HG02840 (cell line): ENCODE data around the gene CDT1.

Source experiments
- ATAC-seq: cut with Tn5 transposase; IDR thresholded peaks from one replicate; pipeline ENCODE4 v1.9.1; 2021; ENCODE audit warnings: mild to moderate bottlenecking, moderate library complexity, moderate number of reproducible peaks; ENCODE audit not compliant: unreplicated experiment, low FRiP score

Gene CDT1

DNA sequence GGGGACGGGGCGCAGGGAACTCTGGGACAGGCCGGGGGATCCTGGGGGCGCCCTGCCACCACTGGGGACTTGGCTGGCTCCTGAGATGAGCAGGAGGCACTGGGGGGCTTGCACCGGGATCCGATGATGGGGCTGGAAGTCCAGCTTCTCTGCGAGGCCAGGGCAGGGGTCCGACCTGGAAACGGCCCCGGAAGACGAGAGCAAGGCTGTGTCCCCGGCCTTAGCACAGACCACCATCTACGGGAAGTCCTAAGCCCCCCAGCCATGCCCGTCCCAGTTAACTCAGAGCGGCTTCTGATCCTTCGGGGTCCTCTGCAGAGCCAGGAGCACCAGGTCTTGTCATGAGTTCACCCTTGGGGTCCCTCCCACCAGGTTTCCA, 573 bp downstream of the CDT1 start:
- ATAC-seq = no peak

DNA sequence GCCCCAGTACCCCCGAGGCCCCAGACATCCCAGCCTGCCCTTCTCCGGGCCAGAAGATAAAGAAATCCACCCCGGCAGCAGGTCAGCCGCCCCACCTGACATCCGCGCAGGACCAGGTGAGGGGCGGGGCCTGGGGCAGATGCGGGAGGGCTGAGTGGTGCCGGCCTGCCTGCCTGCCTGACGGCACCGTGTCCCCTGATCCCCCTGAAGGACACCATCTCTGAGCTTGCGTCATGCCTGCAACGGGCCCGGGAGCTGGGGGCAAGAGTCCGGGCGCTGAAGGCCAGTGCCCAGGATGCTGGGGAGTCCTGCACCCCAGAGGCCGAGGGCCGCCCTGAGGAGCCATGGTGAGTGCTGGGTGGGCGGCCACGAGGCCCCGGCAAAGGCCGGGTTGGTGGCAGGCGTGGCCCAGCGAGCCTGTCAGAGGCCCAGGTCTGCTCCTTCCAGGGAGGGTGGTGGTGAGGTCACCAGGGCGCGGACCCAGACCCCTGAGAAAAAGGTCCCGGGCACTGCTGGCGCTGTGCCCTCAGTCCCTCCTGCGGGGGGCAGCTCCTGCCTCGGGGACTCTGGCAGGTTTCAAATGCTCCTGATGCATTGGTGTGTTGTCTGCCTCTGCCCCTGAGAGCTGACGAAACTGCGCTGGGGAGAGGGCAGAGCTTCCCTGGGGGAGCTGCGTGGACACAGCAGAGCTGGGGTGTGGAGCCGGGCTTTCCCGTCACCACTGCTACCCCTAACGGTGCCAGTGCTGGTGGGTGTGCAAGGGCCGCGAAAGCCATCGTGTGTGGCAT, 1.2 kb downstream of the CDT1 start:
- no peak for ATAC-seq

DNA sequence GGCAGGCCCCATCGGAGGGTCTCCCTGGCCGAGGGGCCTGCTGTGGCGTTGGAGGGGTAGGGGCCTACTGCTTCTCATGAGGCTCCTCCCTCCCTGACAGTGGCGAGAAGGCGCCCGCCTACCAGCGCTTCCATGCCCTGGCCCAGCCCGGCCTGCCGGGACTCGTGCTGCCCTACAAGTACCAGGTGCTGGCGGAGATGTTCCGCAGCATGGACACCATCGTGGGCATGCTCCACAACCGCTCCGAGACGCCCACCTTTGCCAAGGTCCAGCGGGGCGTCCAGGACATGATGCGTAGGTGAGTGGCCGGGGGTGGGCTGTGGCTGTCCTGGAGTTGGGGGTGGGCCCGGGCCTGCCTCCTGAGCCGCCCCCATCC, 1.7 kb downstream of the CDT1 start:
- no peak for ATAC-seq

DNA sequence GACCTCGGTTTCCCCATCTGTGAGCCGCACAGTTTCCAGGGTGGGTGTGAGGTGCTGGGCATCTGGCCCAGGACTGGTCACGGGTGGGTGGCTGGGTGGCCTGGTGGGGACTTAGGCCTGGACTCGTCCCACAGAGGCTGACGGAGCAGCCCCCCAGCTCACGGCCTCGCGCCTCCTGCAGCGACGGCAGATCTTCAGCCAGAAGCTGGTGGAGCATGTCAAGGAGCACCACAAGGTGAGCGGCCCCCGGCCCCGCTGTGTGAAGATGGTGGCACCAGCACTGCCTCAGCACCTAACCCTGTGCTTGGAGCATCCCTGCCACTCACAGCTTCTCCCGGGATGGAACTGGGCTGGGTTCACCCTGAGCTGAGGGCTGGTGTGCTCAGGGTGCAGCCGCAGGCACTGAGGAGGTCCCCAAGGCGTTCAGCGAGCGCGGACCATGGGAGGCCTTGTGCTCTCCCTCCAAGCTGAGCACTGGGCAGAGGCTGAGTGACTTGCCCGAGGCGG, 2.4 kb downstream of the CDT1 start:
- no peak for ATAC-seq

DNA sequence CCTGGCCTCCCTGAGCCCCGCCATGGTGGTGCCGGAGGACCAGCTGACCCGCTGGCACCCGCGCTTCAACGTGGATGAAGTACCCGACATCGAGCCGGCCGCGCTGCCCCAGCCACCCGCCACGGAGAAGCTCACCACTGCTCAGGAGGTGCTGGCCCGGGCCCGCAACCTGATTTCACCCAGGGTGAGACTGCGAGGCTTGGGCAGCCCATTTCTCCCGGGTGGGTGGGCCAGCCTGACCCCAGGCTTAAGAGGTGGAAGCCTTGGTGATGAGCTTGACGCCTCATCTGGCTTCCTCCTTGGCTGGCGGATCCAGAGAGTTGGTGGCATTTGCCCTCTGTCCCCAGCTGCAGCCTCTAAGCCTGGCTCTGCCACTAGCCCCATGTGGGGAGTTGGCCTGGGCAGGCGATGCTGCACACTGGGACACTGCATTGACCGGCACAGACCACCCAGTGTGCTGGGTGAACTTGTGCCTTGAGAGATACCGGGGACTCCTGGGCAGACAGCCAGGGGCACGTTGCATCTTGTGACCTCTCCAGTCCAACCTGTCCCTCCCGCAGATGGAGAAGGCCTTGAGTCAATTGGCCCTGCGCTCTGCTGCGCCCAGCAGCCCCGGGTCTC, 3.0 kb downstream of the CDT1 start:
- no peak for ATAC-seq

DNA sequence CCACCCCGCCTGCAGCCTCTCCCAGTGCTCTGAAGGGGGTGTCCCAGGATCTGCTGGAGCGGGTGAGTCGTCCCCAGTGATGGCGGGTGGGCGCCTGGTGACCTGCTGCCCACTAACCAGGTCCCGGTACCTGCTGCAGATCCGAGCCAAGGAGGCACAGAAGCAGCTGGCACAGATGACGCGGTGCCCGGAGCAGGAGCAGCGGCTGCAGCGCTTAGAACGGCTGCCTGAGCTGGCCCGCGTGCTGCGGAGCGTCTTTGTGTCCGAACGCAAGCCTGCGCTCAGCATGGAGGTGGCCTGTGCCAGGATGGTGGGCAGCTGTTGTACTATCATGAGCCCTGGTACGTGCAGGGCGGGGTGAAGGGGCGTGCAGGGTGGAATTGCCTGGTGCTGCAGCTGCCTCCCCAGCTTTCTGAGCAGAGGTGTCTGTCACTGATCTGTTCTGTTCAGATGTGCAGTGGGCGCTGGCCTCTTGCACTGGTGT, 3.6 kb downstream of the CDT1 start:
- ATAC-seq = no peak

DNA sequence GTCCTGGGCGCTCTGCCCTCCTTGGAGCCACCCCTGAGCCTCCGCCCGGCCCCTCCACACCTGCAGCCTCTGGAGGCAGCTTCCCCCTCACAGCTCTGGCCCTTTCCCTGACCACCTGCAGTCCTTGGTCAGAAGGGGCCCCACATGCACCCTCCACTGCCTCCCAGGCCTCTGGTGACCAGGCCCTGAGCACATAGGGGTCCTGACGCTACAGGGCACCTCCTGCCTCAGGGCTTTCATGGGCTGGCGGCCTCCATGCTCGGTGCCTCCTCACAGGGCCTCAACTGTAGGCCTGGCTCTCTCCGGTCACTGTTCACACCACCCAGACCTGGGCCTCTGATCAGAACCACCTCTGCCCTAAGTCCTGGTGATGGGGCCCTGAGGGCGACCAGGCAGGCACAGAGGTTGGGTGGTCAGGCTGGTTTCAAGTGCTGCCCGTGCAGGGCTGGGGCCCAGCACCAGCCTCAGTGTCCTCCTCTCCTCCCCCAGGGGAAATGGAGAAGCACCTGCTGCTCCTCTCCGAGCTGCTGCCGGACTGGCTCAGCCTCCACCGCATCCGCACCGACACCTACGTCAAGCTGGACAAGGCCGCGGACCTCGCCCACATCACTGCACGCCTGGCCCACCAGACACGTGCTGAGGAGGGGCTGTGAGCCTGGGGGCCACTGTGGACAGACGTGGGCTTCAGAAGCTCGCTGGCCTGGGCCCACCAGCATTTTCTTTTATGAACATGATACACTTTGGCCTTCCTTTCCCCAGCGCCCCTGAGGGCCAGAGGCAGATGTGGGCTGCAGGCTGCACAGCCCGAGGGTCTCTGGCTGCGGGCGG, 4.3 kb downstream of the CDT1 start:
- ATAC-seq = no peak

DNA sequence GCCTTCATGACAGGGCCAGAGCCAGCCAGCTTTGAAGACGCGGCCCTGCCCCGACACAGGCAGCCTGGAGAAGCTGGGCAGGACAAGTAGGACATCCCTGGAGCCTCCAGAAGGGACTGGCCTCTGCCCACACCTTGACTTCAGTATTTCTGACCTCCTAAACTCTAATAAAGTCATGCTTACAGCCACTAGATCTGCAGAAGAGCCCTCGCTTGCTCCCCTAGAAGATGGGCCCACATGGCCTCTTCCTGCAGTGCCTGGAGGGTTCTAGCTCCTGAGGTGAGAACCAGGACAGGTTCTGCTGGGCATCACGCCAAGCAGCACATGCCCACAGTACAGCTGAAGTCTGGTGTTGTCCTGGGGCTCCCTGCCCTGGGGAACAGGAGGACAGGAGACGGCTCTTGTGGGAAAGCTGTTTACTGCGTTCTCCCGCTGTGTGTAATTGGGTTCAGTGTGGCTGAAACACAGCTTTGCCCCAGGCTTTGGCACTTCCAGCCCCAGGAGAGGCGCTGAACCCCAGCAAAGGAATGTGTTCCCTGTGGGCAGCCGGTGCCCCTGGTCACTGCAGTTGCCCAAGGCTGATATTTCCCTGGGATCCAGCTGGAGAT, 5.6 kb downstream of the CDT1 start:
- ATAC-seq = no peak

DNA sequence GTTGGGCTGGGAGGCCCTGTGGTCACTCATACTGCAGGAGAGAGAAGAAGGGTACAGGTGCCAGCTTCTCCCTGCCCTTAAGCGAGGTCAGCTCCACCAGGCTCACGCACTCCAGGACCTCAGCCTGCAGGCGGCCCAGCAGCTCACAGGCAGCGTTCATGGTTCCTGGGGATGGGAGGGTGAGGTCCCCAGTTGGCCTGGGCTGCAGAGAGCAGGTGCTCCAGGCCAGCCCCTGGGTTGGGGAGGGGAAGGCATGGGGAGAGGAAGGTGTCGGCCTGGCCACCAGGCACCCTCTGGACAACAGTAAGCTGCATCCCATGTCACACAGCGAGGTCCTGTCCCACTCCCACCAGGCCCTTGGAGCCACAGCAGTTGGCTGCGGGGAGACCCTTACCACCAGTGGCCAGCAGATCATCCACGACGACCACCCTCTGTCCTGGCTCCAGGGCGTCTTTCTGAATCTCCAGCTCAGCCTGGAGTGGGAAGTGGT, 6.1 kb downstream of the CDT1 start:
- ATAC-seq = no peak

DNA sequence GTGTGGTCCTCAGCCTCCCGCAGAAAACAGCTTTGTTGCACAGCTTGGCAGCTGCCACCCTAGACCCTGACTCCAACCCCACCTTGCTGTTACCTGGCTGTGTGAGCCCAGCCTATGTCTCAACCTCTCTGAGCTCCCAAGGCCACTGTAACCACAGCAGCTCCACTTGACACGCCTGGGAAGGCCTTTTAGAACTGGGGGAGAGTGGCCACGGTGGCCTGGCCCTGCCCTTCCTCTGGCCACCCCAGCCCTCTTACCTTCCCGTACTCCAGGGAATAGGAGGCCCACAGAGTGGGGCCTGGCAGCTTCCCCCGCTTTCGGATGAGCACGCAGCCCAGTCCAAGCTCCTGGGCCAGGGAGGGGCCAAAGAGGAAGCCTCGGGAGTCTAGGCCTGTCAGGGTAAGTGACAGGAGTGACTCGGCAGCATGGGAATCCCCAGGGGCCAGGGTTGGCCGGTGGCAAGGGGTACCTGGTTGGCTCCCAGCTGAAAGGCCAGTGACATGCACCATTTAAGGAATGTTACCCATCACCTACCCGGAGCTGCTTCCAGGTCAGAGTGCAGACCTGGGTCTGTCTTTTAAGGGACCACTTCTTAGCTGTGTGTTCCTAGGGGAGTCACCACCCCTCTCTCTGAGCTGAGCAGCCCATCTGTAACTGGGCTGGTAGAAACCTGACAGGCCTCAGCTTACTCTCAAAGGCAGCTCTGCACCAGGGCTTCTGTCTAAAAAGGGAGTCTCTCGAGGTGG, 6.8 kb downstream of the CDT1 start:
- ATAC-seq = no peak

DNA sequence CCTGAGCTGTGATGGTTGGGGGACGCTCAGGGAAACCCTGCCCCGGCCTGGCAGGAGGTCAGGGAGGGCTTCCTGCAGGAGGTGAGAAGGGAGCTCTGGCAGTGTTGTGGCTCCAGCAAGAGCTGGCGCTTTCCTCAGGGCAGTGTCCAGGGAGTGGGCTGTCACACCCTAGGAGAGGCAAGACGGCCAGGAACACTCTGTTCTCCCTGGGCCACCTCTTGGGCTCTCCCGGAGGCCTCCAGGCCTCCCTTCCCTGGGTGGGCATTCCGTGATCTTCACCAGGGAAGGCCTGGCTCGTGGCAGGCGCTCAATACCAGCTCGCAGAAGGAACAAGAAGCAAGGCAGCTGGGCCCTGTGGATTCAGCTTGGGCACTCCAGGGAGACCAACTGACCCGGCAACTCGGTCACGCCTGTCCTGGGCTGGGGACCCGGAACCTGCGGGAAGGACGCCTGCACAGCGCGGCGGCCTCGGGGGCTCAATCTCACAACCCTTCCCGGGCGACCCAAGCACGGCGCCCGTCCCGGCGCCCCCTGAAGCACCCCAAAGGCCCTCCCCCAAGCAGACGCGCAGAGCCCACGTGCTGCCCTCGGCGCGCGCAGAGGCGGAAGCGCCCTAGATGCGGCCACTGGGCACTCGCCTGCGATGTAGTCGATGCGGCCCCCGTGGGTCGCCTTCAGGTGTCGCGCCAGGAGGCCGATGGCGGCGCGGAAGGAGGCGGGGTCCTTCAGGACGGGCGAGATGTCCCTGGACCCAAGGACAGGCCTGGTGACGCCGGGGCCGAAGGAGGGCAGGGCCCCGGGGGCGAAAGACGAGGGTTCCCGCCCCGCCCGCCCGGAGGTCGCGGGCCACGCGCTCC, 7.6 kb downstream of the CDT1 start:
- peak; percentile 46 for ATAC-seq

DNA sequence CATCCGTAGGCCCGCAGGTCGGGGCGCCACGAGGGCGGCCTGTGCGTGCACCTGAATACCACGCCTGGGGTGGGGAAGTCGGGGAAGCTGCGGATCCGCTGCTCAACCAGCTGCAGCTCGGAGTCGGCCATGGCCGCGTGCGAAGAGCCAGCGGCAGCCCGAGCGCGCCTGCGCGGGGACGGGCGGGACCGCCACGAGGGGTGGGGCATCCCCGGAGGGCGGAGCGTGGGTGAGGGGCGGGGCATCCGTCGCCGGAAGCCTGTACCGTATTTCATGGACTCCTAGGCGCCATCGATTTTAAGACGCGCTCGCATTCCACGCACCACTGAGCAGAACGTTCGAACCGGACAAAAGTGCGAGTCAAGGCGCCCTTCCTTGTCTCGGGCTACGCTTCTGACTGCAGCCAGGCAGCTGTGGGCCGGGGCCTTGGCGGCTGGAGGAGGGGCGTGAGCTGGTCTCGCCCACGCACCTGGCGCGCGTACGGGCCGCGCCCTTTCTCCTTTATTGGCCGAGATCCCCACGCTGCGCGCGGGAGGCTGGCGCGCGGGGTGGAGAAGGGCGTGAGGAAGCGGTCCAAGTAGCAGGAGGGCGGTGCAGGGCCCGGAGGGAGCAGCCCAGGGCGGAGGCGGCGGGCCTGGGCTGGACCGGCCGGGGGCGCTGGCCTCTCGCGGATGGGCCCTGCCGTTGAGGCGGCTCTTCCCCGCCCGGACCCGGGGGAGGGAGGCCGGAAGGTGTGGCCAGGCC, 8.4 kb downstream of the CDT1 start, which contains the start of gene APRT:
TSS of gene APRT (minus strand) at position 160 of the 744 bp plus-strand sequence. CDS start at position 131, 29 bp downstream.
- peak; percentile 74 for ATAC-seq

DNA sequence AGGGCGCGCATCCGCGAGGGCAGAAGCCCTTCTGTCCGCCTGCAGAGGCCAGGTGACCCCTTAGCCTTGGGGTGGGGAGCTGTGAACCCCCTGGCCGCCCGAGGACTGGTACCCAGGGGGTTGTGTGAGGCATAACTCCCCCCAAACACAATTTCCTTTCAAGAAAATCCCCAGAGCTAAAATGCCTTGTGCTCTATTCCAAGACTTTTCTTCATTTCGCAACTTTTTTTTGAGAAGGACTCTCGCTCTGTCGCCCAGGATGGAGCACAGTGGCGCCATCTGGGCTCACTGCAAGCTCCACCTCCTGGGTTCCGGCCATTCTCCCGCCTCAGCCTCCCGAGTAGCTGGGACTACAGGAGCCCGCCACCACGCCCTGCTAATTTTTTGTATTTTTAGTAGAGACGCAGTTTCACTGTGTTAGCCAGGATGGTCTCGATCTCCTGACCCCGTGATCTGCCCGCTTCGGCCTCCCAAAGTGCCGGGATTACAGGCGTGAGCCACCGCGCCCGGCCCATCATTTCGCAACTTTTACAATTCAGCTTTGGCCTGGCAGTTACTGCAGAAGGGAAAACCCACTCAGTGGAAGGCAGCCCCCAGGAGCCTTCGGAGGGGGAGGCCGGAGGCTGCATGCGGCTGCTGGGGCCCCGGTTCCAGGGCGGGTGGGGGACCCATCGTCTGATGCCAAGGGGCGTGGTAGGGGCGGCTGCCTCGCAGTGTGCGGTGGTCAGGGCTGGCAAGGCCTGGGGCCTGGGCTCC, 9.1 kb downstream of the CDT1 start:
- no peak for ATAC-seq

DNA sequence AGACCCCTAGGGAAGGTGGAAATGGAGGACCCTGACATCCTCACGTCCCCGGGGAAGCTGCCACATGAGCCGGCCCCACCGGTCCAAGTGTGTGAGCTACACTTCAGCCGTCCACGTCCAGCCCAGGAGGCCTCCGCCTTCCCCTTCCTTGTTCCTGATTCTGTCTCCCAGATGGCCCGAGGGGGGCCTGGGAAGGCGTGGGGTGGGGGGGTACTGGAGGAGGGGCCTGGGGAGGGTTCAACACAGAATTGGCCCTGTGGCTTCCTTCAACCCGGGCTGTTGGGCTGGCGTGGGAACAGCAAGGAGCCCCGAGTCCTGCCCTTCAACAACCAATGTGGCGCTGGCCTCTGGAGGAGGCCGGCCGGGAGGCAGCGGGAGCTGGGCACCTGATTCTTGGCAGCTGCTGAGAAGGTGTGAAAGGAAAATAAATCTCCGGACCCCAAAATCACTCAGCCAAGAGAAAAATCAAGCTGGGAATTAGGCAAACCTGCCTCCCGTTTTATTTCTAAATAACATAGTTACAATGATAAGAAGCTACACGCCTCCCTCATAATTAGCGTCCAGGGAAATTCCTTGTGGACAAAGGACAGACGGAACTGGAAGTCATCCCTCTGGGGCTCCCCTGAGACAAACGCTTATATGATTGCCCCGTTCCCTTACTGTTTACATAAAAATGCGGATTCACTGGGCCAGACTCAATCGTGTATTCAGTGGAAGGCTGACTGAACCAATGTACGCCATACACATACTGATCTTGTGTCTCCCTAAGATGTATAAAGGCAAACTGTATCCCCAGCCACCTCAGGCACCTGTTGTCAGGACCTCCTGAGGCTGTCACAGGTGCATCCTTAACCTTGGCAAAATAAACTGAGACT, 9.9 kb downstream of the CDT1 start:
- no peak for ATAC-seq

DNA sequence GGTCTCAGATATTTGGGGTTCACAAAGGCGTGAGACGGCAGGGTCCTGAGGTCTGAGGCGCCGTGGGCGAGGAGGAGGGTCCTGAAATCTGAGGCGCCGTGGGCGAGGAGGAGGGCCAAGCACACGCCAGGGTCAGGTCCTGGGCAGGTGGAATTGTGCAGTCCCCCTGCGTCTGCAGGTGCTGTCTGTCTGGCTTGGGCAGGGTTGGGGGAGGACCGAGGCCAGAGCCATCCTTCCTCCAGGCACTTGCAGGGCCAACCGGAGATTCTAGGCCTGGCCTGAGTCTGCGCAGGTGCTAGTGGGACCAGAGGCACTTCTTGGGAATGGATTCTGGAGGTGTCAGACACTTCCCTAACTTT, 10.5 kb downstream of the CDT1 start:
- ATAC-seq = no peak

DNA sequence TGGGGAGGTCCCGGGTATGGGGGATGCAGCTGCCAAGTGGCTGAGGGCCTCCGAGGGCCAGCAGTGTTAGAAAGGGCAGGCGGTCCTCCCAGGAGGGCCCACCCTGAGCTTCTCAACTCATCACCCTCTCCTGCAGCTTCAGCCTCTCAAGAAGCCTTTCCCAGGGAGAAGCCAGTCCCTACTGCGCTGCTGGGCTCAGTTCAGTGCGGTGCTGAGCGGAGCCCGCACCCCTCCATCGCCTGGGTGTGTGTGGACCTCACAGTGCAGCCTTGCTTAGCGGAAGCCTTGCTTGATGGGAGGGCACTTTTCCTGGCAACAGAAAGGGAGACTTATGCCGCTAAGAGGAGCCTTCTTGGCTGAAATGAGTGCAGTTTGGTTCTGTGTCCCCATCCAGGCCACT, 11.6 kb downstream of the CDT1 start:
- no peak for ATAC-seq
